Uterus (tissue), 2 donors: Measurements from ENCODE around the gene TTLL9.

Source experiments
- POLR2A ChIP-seq, 2 donors: fragments of 450-650 bp; IDR thresholded peaks; one replicate each; pipeline ENCODE4 v1.6.1; 2016; ENCODE audit warnings: antibody characterized with exemption in 2 of 2, mild to moderate bottlenecking in 1 of 2, moderate library complexity in 1 of 2
- TF ChIP-seq, protein P1 (sequence below), 4 experiments: fragments of 200-600 bp in 2 of 4; fragments of 450-650 bp in 2 of 4; sonication (generic) in 2 of 4; IDR thresholded peaks; one replicate each; pipeline ENCODE4 v1.5.1; 2016 to 2019; ENCODE audit warnings: antibody characterized with exemption in 4 of 4, mild to moderate bottlenecking in 2 of 4, moderate library complexity in 1 of 4

DNA sequence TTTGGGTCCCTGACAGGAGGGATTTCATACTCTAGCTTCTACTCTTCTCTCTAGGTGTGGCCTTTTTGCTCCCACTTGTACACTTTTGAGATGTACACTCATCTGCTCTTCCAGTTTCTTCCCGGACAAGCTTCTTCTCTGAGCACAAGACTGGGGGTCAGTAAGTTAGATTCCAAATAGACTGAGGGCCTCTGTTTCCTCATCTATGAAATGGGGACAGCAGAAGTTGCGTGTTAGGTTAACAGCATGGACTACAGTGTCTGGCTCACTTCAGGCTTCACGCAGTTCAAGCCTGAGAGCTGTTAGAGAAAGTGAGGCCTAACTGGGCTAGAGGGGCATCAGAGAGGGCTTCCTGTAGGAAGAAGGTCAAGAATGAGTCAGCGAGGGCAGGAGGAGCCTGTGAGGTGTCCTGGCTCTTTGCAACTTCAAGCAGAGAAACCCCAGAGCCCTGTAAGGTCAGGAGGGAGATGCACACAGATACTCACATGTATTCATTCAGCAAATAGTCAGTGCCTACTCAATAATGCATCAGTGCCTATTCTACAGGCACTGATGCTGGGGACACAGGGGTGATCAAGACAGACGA is 118.1 kb downstream of the TTLL9 start:
- TF ChIP-seq, protein P1, sequence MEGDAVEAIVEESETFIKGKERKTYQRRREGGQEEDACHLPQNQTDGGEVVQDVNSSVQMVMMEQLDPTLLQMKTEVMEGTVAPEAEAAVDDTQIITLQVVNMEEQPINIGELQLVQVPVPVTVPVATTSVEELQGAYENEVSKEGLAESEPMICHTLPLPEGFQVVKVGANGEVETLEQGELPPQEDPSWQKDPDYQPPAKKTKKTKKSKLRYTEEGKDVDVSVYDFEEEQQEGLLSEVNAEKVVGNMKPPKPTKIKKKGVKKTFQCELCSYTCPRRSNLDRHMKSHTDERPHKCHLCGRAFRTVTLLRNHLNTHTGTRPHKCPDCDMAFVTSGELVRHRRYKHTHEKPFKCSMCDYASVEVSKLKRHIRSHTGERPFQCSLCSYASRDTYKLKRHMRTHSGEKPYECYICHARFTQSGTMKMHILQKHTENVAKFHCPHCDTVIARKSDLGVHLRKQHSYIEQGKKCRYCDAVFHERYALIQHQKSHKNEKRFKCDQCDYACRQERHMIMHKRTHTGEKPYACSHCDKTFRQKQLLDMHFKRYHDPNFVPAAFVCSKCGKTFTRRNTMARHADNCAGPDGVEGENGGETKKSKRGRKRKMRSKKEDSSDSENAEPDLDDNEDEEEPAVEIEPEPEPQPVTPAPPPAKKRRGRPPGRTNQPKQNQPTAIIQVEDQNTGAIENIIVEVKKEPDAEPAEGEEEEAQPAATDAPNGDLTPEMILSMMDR (IDR thresholded peaks at IDR 0.05) = no peak
- TF ChIP-seq POLR2A (IDR thresholded peaks at IDR 0.05) = no peak
